MCF 10A (cell line): Measurements from ENCODE around the gene PLG. TPM values are rescaled to one million over a fixed set of nuclear protein-coding genes. Genes with fewer than 3 reads are reported as not detected.
"Not testable (repeated sequence)": the region's sequence is repeated elsewhere in the genome, so short reads cannot be mapped to it uniquely, and the experiment has no call there.

Experiments
- BruUV-seq: library from RNA; stranded (reverse); fragments of 400-500 nt; replicated peaks from 2 replicates; lab custom pipeline; 2021; lab: Mats Ljungman, UMichigan
- CTCF ChIA-PET: fragments of 300-600 bp; sonication (Branson Sonifier 250); formaldehyde crosslinking; extraction: SDS; loops from one replicate; lab custom pipeline; 2021; ENCODE audit warnings: antibody characterized with exemption, inconsistent platforms; lab: Yijun Ruan, JAX
- POLR2A ChIA-PET: fragments of 300-600, 350-650 bp; sonication (Branson Sonifier 250); formaldehyde crosslinking; extraction: SDS; loops from one replicate; lab custom pipeline; 2020; ENCODE audit warnings: antibody characterized with exemption, inconsistent platforms; lab: Yijun Ruan, JAX
- DNase-seq: peaks from one replicate; pipeline ENCODE4 v3.0.0-alpha.2; 2018; ENCODE audit not compliant: unreplicated experiment
- H3K27ac Mint-ChIP-seq: one replicate; pipeline ENCODE4 v1.8.0; 2022; ENCODE audit warnings: mild to moderate bottlenecking, low read depth, mixed read lengths; ENCODE audit not compliant: unreplicated experiment
- H3K27me3 Mint-ChIP-seq: one replicate; pipeline ENCODE4 v1.8.0; 2022; ENCODE audit warnings: mixed read lengths; ENCODE audit not compliant: insufficient read depth, unreplicated experiment
- H3K36me3 Mint-ChIP-seq: one replicate; pipeline ENCODE4 v1.8.0; 2022; ENCODE audit warnings: mild to moderate bottlenecking, moderate library complexity, mixed read lengths; ENCODE audit not compliant: insufficient read depth, unreplicated experiment
- H3K4me1 Mint-ChIP-seq: one replicate; pipeline ENCODE4 v1.8.0; 2022; ENCODE audit warnings: mixed read lengths; ENCODE audit not compliant: insufficient read depth, unreplicated experiment
- H3K4me3 Mint-ChIP-seq: one replicate; pipeline ENCODE4 v1.8.0; 2022; ENCODE audit warnings: mild to moderate bottlenecking, moderate library complexity, mixed read lengths; ENCODE audit not compliant: unreplicated experiment
- H3K9me3 Mint-ChIP-seq: one replicate; pipeline ENCODE4 v1.8.0; 2022; ENCODE audit warnings: mixed read lengths; ENCODE audit not compliant: unreplicated experiment
- CTCF ChIP-seq: fragments of 200-600 bp; IDR thresholded peaks from one replicate; pipeline ENCODE4 v1.8.0; 2022; ENCODE audit warnings: antibody characterized with exemption, mild to moderate bottlenecking; ENCODE audit not compliant: unreplicated experiment
- intact Hi-C: fragments of 100-400 bp; cut with micrococcal nuclease; formaldehyde crosslinking; loops from 2 replicates; pipeline ENCODE4 v1.14.1; 2022
- total RNA-seq: library from RNA; stranded (reverse); gene quantifications from 2 replicates; pipeline ENCODE4 v1.2.3, GENCODE V29; 2022

PLG gene
- total RNA-seq, 1 experiment from 2014 or later: not detected

- no TSS peak for BruUV-seq
- ChIA-PET POLR2A (no interaction called here), CTCF (interaction anchor here (0.6 to 0.7 kb wide), 2 partner anchors 9 to 28 kb away, joined by 3 read pairs; no protein-coding TSS in a partner anchor)
- no peaks in the 10 kb centered on the region for H3K27me3 Mint-ChIP-seq
- no peaks in the 10 kb centered on the region for H3K9me3 Mint-ChIP-seq
- intact Hi-C loops: no loop called here
- no peak for DNase-seq
- no peak overlapping the region for H3K4me3 Mint-ChIP-seq
- no peak for TF ChIP-seq CTCF
- H3K36me3 Mint-ChIP-seq: no peaks in the 10 kb centered on the region
- H3K4me1 Mint-ChIP-seq: no peaks in the 10 kb centered on the region
- no peak overlapping the region for H3K27ac Mint-ChIP-seq
These were observed 99.4 kb downstream of the PLG start for GRCh38 chr6:160801418-160801817.

- H3K27me3 Mint-ChIP-seq, H3K9me3 Mint-ChIP-seq, H3K4me3 Mint-ChIP-seq, intact Hi-C loops, BruUV-seq, H3K27ac Mint-ChIP-seq, H3K4me1 Mint-ChIP-seq, DNase-seq, H3K36me3 Mint-ChIP-seq, POLR2A ChIA-PET: not testable (repeated sequence)
- CTCF ChIA-PET: interaction anchor here (0.6 to 0.7 kb wide), 2 partner anchors 10 to 29 kb away, joined by 3 read pairs; no protein-coding TSS in a partner anchor
These were observed 100.0 kb downstream of the PLG start for GRCh38 chr6:160802049-160802448.

Other genes starting within 250 kb of the PLG start
- gene LPA, start 38.0 kb upstream of the PLG start, total RNA-seq: not detected in 2 replicates